GM18507 (cell line): ENCODE data around the gene COL27A1.
A peak's percentile ranks its signal among the peaks of the same experiment; 100 is the strongest.

Experiments used
- DNase-seq: peaks from one replicate; pipeline ENCODE4 v3.0.0; 2011; ENCODE audit warnings: low read depth; ENCODE audit not compliant: insufficient read length; ENCODE audit errors: extremely low spot score
- FAIRE-seq: peaks from 2 replicates; lab custom pipeline; 2011; peaks lifted over from hg19 to GRCh38; lab: Jason Lieb, UNC

Gene COL27A1

GRCh38 chr9:114155263-114155994 is at the start of gene COL27A1:
Gene COL27A1 (plus strand): TSS chr9:114155537. CDS start chr9:114155951, 414 bp downstream.
- peak; percentile 68 for DNase-seq
- FAIRE-seq: peak; percentile 67

- FAIRE-seq: no peak
- no peak for DNase-seq
Measured at GRCh38 chr9:114107286-114108001, 47.9 kb upstream of the COL27A1 start.

GRCh38 chr9:114108016-114108833 is 47.1 kb upstream of the COL27A1 start:
- DNase-seq: peak; percentile 47
- peak; percentile 51 for FAIRE-seq

GRCh38 chr9:114109124-114109523 is 46.2 kb upstream of the COL27A1 start:
- DNase-seq (no peak), FAIRE-seq (no peak)

DNA sequence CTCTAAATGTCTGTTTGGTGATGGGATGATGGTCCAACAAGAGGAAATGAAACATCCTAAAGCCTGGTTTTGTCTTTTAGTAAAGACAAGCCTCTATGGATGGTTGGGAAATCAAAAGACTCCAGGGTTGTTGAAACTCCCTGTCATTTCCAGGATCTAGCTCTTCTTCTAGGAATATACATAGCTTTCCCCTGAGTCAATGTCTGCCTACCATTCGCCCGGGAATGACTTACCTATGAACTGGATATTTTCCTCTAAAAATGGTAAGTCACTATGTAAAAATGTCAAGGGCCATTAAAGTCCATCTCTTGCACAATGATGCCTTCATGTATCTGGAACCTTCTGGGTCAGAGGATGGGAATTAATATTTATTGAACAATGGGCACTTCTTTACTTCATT is 45.2 kb upstream of the COL27A1 start:
- DNase-seq (no peak), FAIRE-seq (no peak)

DNA sequence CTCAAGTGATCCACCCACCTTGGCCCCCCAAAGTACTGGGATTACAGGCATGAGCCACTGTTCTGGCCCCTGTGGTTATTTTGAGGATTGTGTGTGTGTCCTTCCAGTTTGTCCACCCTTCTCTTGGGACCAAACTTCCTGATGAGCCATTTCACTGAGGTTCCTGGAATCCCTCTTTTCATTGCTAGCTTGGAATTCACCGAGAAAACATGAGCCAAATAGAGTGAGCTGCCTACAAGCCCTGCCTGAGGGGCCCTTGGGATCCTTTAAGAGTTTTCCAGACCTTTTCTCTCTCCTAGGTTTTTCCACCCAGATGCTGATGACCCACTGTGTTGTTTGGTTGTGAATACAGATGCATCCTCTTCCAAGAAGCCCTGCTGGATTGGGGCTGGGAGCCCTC is 43.0 kb upstream of the COL27A1 start:
- FAIRE-seq: no peak
- no peak for DNase-seq

DNA sequence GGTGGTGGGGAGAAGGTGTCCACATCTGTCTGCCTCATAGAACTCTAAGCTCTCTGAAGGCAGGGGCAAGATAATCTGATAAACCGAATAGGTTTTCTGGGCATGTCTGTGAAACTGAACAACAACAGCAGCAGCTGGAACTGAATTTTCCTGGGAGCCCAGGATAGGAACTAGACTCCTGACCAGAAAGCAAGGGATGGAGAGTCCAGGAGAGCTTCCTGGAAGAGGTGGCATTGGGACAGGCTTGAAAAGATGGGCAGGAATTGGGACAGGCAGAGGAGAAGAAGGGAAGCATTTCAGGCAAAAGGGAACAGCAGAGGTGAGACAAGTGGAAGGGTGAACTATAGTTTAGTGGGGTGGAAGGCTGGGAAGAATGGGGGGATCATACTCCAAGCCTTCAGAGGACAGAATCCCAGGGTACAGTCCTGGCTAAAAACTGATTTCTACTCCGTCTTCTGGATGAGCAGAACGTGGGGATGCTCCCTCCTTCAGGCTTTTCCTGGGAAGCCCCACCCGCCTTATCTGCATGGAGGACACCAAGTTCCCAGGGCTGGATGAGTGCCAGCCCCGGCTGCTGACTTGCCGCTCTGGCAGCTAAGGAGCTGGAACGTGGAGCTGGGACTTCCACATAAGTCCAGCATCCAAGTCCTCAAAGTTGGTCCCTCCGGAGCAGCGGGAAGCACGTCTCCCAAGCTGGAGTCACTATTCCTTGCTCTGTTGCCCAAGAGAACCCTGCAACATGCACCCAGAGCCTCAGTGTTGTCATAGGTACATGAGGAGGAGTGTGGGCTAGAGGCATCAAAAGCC is 42.4 kb upstream of the COL27A1 start:
- FAIRE-seq (no peak), DNase-seq (no peak)

GRCh38 chr9:114114364-114114763 is 41.0 kb upstream of the COL27A1 start:
- FAIRE-seq: no peak

GRCh38 chr9:114115654-114116125 is 39.6 kb upstream of the COL27A1 start:
- DNase-seq (no peak), FAIRE-seq (no peak)

More at GRCh38 chr9:114114364-114114763, 41.0 kb upstream of the COL27A1 start:
- DNase-seq: no peak

DNA sequence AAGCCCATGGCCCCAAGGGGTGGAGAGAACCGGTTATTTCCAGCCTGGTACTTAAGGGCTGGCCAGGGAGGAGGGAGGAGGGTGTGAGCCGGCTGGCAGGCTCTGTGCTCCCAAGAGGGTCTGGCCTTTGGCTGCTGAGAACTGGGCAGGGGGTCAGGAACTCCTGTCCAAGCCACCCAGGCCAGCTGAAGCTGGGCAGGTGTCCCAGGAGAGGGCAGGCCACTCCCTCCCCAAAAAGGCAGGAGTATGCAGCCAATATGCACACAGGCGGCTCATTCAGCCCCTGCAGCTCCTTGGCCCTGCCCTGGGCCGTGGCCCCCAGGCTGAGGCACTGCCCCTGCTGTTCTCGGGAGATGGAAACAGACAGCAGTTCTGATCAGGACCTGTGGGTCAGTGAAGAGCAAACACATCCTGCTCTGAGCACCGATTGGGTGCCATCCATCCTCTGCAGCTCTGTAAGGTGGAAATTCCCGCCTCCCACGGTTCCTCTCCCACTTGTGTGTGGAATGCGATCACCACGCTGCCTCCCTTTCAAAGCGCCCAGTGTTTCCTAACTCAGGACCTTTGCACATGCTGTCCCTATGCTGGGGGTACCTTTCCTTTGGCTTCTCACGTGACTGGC is 39.1 kb upstream of the COL27A1 start:
- DNase-seq (no peak), FAIRE-seq (no peak)

GRCh38 chr9:114117614-114117995 is 37.7 kb upstream of the COL27A1 start:
- FAIRE-seq: no peak
- DNase-seq: no peak

DNA sequence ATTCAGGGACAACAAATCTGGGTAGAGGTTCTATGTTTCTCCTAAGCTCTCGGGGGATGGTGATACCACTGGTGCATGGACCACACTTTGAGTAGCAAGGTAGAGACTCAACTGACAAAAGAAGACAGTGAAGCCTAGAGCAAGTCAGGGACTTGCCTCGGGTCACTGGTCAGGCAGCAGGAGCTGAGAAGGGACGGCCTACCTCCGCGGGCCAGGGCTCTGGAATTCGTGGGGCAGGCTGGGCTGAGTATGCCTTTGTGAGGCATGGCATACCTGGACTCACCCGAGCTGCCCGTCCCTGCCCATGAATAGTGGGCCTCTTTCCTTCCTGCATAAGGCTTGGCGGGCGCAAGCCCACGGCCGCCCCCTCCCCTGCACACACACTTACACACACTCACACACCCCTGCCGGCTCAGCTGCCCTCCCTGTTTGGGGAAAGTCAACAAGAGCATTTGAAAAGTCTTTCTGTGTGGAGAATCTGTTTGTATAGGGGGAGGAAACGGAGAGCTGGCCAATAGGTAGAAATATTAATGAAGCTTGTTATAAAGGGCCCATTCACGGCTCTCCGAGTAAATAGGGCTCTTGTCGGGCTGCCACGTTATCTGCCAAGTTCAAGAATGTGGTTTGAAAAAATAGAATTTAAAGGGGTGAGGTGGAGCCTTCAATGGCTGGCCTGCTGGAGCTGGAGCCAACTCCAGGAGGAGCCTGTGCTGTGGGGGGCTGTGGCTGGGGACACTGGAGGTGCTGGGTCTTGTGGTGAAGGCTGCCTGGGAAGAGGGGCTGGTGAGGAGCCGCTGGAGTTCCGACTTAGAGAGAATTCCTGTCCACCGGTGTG is 37.1 kb upstream of the COL27A1 start:
- FAIRE-seq (no peak), DNase-seq (no peak)

DNA sequence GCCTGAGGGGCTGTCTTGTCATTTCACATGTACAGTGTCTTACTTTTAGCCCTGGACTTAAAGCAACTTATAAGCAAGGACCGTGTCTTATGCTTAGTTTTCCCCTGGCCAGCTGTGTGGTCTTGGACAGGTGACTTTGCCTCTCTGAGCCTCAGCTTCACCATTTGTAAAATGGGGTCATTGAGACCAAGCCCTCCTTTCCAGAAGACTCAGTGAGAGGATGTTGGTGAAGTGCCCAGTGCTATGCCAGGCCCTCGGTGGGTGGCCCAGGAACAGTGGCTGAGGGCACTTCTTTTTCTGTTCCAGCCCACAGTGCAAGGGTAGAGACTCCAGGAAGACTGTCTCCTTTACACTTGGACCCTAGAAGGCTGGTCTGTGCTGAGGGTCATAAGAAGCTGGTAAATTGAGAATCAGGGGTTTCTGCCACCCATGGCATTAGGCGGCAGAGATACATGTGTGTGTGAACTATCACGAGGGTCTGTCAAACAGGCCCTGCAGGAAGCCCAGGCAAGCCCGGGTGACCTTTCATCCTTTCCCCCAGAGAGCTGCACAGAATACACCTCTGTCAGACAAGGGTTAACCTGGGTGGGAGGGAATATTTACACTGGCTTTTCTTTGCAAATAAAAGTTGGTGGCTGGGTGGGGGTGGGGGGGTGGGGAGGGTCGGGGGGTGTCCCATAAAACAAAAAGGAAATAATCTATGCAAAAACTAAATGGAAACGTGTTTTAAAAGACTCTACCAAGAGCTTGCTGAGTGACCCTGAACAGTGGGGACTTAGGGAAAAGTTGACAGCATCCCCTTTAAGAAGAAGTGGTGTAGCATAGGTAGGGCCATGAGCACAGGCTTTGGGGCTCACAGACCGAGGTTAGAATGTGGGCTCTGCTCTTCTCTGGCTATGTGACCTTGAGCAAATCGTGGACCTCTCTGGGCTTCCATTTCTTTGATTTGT is 35.8 kb upstream of the COL27A1 start:
- FAIRE-seq: no peak

GRCh38 chr9:114120192-114121014 is 34.9 kb upstream of the COL27A1 start:
- FAIRE-seq: no peak
- DNase-seq: no peak

More for the DNA sequence above, 35.8 kb upstream of the COL27A1 start:
- no peak for DNase-seq

- DNase-seq: no peak
Measured at GRCh38 chr9:114121227-114122135, 33.9 kb upstream of the COL27A1 start.

More at GRCh38 chr9:114121227-114122135, 33.9 kb upstream of the COL27A1 start:
- FAIRE-seq: no peak
